Astrocyte of the spinal cord (primary cell): ENCODE data around the gene TRIM72.

ENCODE experiments used
- DNase-seq: peaks from one replicate; pipeline ENCODE4 v3.0.0; 2011; ENCODE audit warnings: low read depth, low spot score
- H3K4me3 ChIP-seq: 2 replicates; pipeline ENCODE4 v1.5.1; 2011; ENCODE audit warnings: low read depth, mild to moderate bottlenecking, low read length, moderate library complexity
- CTCF ChIP-seq: IDR thresholded peaks from 2 replicates; pipeline ENCODE4 v1.5.1; 2012; ENCODE audit warnings: low read depth, mild to moderate bottlenecking, low read length, inconsistent platforms
- in situ Hi-C: cut with HindIII; loops from 2 replicates; pipeline ENCODE4 v1.10.0; 2017; ENCODE audit warnings: low sequenced_read_pairs

TRIM72 gene

GRCh38 chr16:31246296-31246695 is 32.4 kb downstream of the TRIM72 start:
- in situ Hi-C loops: no loop called here
- no peak overlapping the region for H3K4me3 ChIP-seq
- no peak for DNase-seq
- TF ChIP-seq CTCF: no peak

GRCh38 chr16:31248344-31248743 is 34.4 kb downstream of the TRIM72 start:
- no peak for DNase-seq
- no peak for TF ChIP-seq CTCF
- in situ Hi-C loops: no loop called here
- H3K4me3 ChIP-seq: no peak overlapping the region

GRCh38 chr16:31250782-31251384 is 37.0 kb downstream of the TRIM72 start:
- no peak for TF ChIP-seq CTCF
- in situ Hi-C loops: no loop called here
- DNase-seq: no peak
- no peak overlapping the region for H3K4me3 ChIP-seq

- DNase-seq: no peak
- in situ Hi-C loops: no loop called here
- no peak for TF ChIP-seq CTCF
- H3K4me3 ChIP-seq: no peak overlapping the region
Observed at GRCh38 chr16:31251435-31251834, 37.5 kb downstream of the TRIM72 start.

GRCh38 chr16:31253642-31254045 is 39.7 kb downstream of the TRIM72 start:
- TF ChIP-seq CTCF: no peak
- DNase-seq: no peak
- in situ Hi-C loops: no loop called here
- no peak overlapping the region for H3K4me3 ChIP-seq

GRCh38 chr16:31256466-31256865 is 42.5 kb downstream of the TRIM72 start:
- TF ChIP-seq CTCF: no peak
- no peak for DNase-seq
- in situ Hi-C loops: no loop called here
- no peak overlapping the region for H3K4me3 ChIP-seq

GRCh38 chr16:31258366-31258765 is 44.4 kb downstream of the TRIM72 start:
- in situ Hi-C loops: no loop called here
- H3K4me3 ChIP-seq: no peak overlapping the region
- DNase-seq: no peak
- TF ChIP-seq CTCF: no peak
